Left lobe of liver (tissue), 2 donors: Measurements from ENCODE around the gene H1-8. TPM values are rescaled to one million over a fixed set of nuclear protein-coding genes. Genes with fewer than 3 reads are reported as not detected.

Experiments used
- ATAC-seq: fragments of 200-7000 bp; cut with Tn5 transposase; one replicate; pipeline ENCODE4 v1.9.1; 2020; ENCODE audit warnings: mild to moderate bottlenecking, moderate library complexity
- DNase-seq: peaks from one replicate; pipeline ENCODE4 v3.0.0-alpha.2; 2020; ENCODE audit warnings: low spot score
- total RNA-seq: library from RNA; stranded (reverse); gene quantifications from one replicate; pipeline ENCODE4 v1.2.1, GENCODE V29; 2021
- donor health status: DM: no; HTN: no; CAD: no; lungs with moderate emphysema.
- donor health status: DM: no; HTN: yes; CAD: no.

Gene H1-8
- total RNA-seq, 1 donor from 2014 or later, result not detected

DNA sequence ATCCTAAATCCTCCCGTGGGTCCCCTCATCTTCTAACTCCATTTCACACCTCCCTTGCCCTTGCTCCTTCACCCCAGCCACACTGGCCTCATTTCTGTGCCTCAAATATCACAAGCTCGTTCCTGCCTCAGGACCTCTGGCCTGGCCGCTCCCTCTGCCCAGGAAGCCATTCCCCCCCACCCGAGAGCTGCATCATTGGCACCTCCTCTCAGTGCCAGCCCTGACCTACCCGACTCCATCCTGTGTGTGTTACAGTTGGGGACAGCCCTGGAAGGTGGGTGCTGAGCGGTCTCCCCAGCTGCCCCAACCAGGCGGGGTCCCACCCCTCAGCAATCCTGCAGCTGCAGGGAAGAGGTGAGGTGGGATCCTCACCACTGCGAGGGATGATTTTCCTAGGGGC, 49.0 kb downstream of the H1-8 start:
- no peak for DNase-seq
- ATAC-seq, result no peak

DNA sequence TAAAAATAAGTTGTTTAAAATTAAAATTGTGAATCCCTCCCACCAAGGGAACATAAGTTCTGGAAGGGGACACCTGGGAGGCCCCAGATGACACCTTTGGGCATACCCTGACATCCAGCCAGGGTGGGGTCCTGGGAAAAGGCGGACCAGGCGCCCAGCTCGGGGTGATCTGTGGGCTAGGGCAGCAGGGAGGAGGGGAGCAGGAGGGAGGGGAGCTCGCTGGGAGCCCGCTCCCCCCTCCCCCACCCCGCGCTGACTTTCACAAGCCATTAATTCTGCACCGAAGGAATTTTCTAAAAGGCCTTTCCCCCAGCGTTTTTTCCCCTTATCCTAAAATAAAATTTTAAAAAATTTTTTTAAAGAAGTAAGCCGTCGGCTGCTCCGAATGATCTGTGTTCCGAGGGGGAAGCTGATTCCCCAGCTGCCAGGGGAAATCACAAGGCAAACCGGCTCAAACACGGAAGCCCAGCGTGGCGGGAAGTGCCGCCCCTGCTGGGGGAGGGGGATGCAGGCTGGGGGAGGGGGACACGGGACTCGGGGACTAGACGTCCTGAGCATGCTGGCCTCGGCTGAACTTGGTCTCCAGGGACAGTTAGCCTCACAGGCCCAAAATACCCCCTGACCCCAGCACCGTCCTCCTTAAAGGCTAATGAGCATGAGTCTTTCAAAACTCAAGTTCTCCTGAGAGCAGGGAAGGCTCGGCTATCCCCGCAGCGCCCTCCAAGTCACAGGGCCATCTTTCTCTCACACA, 49.6 kb downstream of the H1-8 start:
- DNase-seq, result no peak
- ATAC-seq, result peak; percentile 31

DNA sequence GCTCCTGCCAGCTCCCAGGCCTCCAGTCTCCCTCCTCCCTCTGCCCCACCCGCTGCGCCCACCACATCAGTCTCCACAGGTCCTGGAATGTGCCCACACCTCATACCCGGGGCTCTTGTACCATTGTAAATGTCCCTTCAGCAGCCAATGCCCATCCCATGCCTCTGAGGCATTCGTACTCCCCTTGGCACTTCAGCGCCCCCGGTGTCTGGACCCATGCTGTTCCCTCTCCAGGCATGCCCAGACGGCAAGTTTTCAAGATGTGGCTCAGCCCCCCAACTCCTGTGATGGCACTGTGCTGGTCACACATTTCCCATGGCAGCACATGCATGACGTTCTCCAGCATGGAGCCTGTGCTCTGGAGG, 50.2 kb downstream of the H1-8 start:
- ATAC-seq (no peak), DNase-seq (no peak)

DNA sequence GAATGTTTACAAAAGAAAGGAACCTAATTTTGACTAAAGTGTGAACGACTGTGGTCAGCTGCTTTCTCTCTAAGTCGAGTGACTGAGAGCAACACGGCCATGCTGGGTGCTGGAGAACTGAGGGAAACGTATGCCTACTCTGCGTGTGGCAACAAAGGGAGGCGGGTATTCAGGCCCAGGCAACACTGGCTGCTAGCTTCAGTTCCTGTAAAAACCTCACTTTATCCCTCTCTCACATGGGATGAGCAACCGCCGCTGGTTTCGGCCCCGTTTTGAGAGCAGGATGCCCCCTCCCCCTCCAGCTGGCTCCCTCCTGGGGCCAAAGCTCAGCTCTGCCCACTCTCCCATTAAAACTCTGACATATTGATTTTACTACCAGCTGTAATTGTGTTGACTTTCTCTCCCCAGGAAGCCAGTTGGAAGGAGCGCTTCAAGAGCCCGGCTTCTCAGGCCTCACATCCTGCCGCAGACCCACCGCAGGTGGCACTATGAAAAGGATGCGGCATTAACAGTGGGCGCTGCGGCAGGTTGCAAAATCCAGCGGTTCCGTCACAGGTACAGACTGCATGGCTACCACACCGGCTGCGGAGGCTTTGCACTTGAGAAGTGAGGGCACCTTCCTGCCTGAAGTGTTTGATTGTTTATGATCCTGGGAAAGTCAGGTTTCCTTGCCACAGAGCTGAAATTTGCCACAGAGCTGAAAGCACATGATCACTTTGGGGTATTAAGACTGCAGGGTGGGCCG, 50.8 kb downstream of the H1-8 start:
- DNase-seq (no peak), ATAC-seq (peak; percentile 62)

DNA sequence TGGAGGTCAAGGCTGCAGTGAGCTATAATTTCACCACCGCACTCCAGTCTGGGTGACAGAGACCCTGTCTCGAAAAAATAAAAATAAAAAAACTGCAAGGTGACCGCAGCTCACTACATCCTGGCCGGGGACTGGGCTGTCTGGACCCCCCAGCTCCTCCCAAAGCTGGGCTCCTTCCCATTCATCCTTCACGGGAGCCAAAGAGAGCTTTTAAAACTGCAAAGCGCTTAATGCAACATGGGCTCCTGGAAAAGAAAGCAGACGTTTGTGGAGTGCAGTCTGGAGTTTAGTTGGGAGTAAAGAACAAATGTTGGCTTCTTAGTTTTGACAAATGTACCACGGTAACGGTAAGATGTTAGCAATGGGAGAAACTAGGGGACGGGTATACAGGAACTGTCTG, 51.4 kb downstream of the H1-8 start:
- no peak for DNase-seq

DNA sequence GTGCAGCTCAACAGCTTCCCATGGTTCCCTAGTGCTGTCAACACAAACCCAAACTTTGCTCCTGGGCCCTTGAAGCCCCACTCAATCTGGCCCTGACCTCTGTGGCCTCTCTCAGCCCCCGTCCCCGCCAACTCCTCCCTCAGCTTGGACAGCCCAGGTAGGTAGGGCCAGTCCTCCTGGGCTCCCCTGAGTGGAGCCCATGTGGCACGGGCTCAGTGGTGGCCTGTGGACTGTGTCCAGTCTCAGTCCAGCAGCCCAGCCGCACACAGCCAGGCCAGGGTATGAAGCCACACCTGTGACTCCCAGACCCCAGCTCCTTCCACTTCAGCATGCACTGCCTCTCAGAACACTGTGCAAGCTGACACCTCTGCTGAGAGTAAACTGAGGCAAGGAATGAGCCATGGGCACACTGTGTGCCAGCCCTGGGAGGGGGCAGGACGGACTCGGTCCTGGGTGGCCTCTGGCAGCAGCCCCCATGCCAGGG, 52.0 kb downstream of the H1-8 start:
- ATAC-seq (no peak), DNase-seq (no peak)

More for the DNA sequence above, 51.4 kb downstream of the H1-8 start:
- no peak for ATAC-seq

DNA sequence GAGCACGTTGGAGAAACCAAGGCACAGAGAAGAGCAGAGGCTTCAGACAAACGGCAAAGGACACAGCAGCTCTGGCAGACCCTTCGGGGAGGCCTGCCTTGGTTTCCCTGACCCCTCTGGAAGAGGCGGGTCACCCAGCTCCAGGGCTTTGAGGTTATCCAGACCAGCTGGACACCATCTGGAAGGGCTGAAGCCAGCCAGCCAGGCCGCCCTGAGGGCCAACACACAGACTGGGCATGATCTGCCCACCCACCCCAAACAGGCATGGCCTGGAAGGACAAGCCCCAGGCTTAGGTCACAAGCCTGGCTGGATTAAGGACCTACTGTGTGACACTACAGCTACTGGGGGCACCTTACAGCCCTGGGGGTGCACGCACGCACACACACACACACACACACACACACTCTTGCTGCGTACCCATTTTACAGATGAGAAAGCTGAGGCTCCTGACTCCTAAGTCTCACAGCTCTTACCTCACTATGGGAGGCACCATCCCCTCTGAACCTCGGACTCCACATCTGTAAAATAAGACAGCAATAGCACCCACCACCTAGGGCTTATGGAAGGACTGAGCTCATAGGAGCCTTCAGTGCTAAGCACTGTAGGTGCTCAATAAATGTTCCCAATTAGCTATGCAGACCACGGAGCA, 52.7 kb downstream of the H1-8 start:
- ATAC-seq (no peak), DNase-seq (no peak)

DNA sequence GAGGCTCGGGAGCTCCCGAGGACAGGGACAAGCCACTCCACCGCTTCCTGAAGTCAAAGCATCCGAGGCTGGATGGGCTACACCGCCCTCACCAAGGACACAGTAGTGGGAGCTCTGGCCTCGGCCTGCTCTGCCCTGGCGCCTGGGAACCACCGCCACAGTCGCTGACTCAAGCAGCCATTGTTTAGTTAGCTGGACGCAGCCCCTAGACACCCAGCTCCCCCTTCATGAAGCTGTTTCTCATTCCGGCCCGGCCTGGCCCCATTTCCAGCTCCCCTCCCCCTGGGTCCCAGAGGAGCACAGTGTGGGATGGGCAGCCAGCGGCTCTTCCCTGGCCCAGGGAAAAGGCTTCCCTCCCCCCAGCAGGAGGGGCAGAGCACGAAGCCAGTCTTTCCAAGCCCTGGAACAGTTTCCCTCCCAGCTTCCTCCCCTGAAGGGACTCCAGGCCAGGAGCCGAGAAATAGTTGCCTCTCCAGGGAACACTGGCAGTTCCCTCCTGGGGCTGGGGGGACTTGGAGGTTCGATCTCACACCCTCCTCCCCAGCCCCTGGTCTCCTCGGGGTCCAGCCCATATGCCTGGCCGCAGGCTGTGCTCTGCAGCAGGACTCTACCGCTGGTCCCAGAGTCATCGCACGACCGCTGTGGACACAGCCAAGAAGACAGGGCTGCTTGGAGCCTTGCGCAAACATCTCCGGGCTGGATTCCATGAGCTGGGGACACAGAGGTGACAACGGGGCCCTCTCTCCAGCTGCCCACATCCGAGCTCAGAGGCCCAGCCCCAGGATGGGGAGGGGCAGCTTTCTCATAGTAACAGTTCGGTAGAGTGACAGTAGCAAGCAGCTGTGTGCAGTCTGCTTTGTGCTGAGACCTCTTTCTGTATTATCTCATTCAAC, 53.5 kb downstream of the H1-8 start:
- peak; percentile 70 for DNase-seq
- peak; percentile 59 for ATAC-seq

DNA sequence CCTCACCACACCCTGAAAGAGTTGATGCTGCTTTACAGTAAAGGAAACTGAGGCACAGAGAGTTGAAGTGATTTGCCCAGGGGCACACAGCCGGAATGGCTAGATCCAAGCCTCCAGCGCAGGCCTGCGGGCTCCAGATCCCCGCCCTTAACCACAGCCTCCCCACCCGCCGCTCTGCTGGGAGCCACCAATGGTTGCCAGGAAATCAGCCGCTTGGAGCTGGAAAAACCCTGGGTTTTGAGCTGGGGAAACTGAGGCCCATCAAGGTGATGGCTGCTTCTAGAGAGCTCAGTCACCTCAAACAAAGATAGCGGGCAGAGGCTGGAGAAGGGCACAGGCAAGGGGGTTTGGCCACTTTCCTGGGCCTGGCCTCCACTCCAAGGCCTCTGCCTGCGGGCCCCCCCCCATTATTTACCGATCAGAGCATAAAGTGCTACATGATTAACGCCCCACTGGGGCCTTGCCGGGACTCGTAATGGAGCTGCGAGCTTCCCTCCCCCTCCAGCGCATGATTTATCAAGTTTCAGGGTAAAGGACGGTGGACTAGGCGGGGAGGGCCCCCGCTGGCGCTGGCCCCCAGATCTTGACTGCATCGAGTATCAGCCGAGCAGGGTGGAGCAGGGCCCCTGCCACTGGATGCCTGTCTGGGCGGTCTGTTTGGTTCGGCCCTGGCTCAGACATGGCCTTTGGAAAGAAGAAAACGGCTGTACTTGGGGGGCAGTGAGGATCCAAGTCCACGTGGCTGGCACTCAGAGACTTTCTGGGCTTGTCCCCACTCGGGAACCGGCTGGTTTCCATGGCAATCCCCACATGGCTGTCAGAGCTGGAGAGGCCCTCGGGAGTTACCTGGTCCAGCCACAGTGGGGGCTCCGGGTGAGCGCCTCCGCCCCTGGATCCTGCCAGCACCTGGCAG, 54.4 kb downstream of the H1-8 start:
- no peak for DNase-seq
- no peak for ATAC-seq

DNA sequence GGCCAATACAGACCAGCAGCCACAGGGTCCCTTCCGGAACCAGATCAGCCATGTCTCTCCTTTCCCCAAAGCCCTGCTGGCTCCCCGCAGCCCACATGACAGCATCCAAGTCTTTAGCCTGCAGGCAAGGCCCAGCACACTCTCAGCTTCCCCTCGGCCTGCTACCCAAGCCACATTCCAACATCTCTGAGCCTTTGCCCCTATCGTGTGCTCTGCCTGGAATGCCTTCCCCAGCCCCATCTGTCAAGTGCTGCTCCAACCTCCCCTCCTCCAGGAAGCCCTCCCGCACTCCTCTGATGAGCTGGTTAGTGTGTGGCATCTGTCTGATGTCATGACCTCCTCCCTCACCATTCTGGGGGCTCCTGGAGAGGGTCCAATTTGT, 55.0 kb downstream of the H1-8 start:
- DNase-seq (no peak), ATAC-seq (no peak)

DNA sequence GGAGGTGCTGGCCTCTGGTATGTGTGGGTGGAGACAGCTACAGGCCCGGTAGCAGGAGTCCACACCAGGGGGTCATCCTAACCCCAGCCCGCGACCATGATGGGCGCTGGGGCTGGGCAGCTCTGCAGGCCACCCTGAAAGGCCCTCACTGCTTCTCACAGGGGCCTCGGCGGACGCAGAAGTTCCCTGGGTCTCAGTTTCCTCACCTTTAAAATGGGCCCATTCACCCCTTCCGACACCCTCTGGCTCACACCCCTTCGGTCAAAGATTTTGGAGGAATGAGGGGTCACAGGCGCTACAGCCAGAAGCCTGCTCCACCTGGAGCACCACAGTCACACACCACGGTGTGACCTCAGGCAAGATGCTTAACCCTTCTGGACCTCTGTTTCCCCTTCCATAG, 55.5 kb downstream of the H1-8 start:
- ATAC-seq, result no peak
- DNase-seq, result no peak

DNA sequence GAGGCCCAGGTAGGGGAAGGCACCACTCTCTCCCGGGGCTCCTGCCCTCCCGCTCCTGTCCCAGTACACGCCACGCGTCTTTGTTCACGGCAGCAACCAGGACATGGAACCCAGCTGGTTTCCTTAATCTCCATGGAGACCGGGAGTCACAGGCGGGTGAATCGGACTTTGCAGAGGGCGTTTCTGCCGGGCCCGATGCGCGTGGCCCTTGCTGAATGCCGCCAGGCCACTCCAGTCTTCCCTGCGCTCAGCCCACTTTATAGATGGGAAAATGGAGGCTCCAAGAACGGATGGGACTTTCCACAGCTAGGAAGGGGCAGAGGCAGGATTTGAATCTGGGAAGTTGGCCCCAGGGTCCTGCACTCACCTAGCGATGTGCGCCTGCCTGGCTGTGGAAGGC, 56.1 kb downstream of the H1-8 start:
- ATAC-seq (no peak), DNase-seq (no peak)

DNA sequence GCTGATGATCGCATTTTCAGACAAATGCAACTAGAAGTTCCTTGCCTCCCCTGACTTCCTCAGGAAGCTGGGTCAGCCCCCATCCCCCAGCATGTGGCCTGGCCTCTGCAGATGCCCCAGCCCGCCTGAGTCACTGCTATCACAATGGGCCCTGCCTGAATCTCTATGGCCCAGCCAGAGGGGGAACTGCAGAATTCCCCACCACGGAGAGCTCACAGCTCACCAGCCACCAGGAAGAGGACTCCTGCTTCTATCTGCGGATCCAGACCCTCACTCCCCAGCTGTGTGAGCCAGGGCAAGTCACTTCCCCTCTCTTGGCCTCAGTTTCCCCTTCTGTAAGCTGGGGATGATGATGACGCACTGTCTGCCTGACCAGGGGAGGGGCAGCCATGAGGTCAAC, 56.6 kb downstream of the H1-8 start:
- peak; percentile 44 for ATAC-seq
- DNase-seq, result no peak

DNA sequence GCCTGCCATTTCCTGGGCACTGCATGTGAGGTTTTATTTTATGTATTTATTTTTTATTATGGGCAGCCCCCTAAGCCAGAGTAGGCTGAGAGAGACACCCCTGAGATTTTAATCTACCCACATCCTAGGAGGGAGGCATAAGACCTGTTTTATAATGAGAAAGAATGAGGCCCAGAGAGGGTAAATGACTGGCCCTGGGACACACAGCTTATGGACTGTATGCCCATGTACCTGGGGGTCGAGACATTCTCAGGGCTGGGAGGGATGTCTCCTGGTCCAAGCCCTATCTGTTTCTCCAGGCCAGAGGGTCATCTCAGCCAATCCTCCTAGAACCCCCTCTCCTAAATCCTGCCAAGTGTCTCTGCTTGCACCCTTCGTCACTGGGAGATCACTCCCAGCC, 57.4 kb downstream of the H1-8 start:
- DNase-seq (no peak), ATAC-seq (no peak)

Other genes starting within 250 kb of the H1-8 start
- gene EFCAB12, start 114.5 kb upstream of the H1-8 start, total RNA-seq, result 0.40 TPM
- gene MBD4, start 103.2 kb upstream of the H1-8 start, total RNA-seq, result 16.5 TPM
- gene IFT122, start 103.0 kb upstream of the H1-8 start, total RNA-seq, result 11.0 TPM
- not detected for gene RHO, start 14.5 kb upstream of the H1-8 start, total RNA-seq
- gene PLXND1, start 63.5 kb downstream of the H1-8 start, total RNA-seq, result 29.5 TPM